Spleen (tissue), 7 donors: Measurements from ENCODE around the gene SKIC8.

Experiments
- POLR2A ChIP-seq, 3 donors: fragments of 450-650 bp; IDR thresholded peaks; one replicate each; pipeline ENCODE4 v1.5.1; 2017; ENCODE audit warnings: antibody characterized with exemption in 3 of 3, mild to moderate bottlenecking in 1 of 3
- POLR2AphosphoS5 ChIP-seq, 3 donors: sonication (generic); formaldehyde crosslinking; IDR thresholded peaks; one replicate each; pipeline ENCODE4 v1.5.1; 2017; ENCODE audit warnings: antibody characterized with exemption in 3 of 3
- TF ChIP-seq, protein P1 (sequence below), 11 experiments: fragments of 200-600 bp in 7 of 11; fragments of 450-650 bp in 4 of 11; sonication (generic) in 4 of 11; IDR thresholded peaks in 8 of 11; conservative IDR thresholded peaks in 3 of 11; 1 replicate in 7 of 11; 2 replicates in 4 of 11; pipeline versions ENCODE4 v1.4.0 to v1.8.0; 2016 to 2021; ENCODE audit warnings: antibody characterized with exemption in 11 of 11, inconsistent platforms in 4 of 11, mild to moderate bottlenecking in 1 of 11
- donor health status: DM: no; HTN: no; CAD: no; lungs with moderate emphysema.
- donor health status: DM: no; HTN: no; CAD: no.
- donor health status: DM: no; HTN: no; CAD: no.

DNA sequence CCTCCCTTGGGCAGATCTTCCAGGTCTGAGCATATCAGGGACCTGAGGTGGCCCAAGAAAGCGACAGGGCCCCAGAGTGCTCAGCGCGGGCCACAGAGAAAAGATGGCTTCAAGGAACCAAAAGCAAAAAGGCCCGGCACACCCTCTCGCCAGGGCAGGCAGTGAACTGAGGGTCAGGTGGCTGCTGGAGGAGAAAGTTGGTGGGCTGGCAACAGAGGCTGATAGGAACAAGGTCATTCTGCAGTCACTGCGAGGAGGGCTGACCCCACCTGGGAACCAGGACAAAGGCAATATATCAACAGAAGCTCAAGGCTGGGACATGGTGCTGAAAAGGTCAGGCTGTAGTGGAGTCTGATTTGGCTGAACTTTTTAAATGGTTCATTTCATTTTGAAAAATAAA lies 62.3 kb downstream of the SKIC8 start:
- TF ChIP-seq, protein P1, sequence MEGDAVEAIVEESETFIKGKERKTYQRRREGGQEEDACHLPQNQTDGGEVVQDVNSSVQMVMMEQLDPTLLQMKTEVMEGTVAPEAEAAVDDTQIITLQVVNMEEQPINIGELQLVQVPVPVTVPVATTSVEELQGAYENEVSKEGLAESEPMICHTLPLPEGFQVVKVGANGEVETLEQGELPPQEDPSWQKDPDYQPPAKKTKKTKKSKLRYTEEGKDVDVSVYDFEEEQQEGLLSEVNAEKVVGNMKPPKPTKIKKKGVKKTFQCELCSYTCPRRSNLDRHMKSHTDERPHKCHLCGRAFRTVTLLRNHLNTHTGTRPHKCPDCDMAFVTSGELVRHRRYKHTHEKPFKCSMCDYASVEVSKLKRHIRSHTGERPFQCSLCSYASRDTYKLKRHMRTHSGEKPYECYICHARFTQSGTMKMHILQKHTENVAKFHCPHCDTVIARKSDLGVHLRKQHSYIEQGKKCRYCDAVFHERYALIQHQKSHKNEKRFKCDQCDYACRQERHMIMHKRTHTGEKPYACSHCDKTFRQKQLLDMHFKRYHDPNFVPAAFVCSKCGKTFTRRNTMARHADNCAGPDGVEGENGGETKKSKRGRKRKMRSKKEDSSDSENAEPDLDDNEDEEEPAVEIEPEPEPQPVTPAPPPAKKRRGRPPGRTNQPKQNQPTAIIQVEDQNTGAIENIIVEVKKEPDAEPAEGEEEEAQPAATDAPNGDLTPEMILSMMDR (IDR thresholded peaks at IDR 0.05 in 8 of 11, conservative IDR thresholded peaks at IDR 0.05 in 3 of 11) = no peak
- TF ChIP-seq POLR2A (IDR thresholded peaks at IDR 0.05) (no peak), POLR2AphosphoS5 (IDR thresholded peaks at IDR 0.05) (no peak)
